GM18909 (cell line): ENCODE measurements around the gene SUPT3H.

Experiments used
- ATAC-seq: cut with Tn5 transposase; IDR thresholded peaks from one replicate; pipeline ENCODE4 v1.9.1; 2021; ENCODE audit warnings: mild to moderate bottlenecking; ENCODE audit not compliant: unreplicated experiment, poor library complexity

Gene SUPT3H

DNA sequence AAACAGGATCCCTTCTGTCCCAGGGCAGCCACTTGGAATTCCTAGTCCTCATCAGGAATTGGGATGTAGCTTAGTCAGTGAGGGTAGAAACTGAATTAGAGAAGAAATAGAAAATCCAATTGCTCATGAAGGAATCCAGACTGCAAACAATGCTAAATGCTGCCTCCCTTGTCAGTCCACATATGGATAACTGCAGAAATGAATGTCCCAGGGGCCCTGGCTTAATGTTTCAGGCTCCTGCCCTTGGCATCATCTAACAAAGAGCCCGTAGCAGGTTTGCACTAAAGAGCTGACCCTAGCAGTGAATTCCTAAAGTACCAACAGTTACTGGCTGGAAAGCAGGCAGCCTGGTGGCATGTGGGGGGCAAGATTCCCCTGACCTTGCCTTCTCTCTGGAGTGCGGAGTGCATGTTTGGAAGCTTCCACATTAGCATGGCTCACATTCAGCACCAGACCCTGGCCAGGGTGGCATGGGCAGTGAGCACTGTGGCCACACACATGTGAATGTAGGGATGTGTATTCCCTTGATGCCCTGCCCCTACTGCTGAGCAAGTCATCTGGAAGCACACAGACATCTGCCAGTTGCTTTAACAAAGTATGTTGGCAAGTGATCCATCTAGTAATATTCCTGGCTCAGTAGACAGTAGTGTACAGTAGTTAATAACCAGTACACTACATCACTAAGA is 595.7 kb downstream of the SUPT3H start:
- ATAC-seq, result no peak

DNA sequence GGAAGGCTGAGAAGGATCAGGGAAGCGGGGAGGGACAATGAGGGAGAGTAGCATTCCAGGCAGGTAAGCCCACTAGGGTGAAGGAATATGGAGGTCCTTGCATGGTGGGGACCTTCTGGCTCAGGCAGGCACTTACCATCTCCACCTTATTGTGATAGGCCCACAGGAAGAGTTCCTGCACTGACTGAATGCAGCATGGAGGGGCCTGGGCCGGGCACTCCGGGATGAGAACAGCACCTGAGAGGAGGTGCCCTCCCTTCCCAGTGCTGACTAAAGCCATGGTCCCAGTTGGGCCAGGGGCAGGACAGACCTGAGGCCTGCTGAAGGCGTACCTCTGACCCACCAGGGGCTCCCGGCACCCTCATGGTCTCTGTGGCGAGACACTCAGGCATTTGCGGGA is 597.6 kb downstream of the SUPT3H start:
- ATAC-seq, result no peak

GRCh38 chr6:44779130-44779826 is 598.5 kb downstream of the SUPT3H start:
- no peak for ATAC-seq
